Esophagus muscularis mucosa (tissue), 4 donors: ENCODE measurements around the gene CERS2. TPM values are rescaled to one million over a fixed set of nuclear protein-coding genes. Genes with fewer than 3 reads are reported as not detected.

ENCODE experiments used
- DNase-seq: peaks from one replicate; pipeline ENCODE4 v3.0.0-alpha.2; 2017; ENCODE audit errors: extremely low spot score
- H3K27ac ChIP-seq, 4 donors: fragments of 200-600 bp; sonication (generic); replicated peaks in 1 of 4; 1 replicate in 3 of 4; 2 replicates in 1 of 4; pipeline ENCODE4 v1.5.1; 2016 to 2019; ENCODE audit warnings: mild to moderate bottlenecking in 1 of 4
- H3K27me3 ChIP-seq, 4 donors: fragments of 200-600 bp; sonication (generic); one replicate each; pipeline versions ENCODE4 v1.5.1 to v1.6.0; 2016 to 2019
- H3K36me3 ChIP-seq, 4 donors: fragments of 200-600 bp; sonication (generic); one replicate each; pipeline ENCODE4 v1.5.1; 2016 to 2019
- H3K4me1 ChIP-seq, 4 donors: fragments of 200-600 bp; sonication (generic); one replicate each; pipeline ENCODE4 v1.5.1; 2016 to 2019
- H3K4me3 ChIP-seq, 4 donors: fragments of 200-600 bp; sonication (generic); 1 replicate in 2 of 4; 2 replicates in 2 of 4; pipeline ENCODE4 v1.5.1; 2016 to 2019; ENCODE audit warnings: mild to moderate bottlenecking in 4 of 4, moderate library complexity in 1 of 4
- H3K9me3 ChIP-seq, 4 donors: fragments of 200-600 bp; sonication (generic); 1 replicate in 3 of 4; 2 replicates in 1 of 4; pipeline ENCODE4 v1.5.1; 2016 to 2019
- EP300 ChIP-seq: sonication (generic); formaldehyde crosslinking; IDR thresholded peaks from one replicate; pipeline ENCODE4 v1.6.1; 2017; ENCODE audit warnings: antibody characterized with exemption
- POLR2A ChIP-seq: fragments of 450-650 bp; IDR thresholded peaks from one replicate; pipeline ENCODE4 v1.6.1; 2017; ENCODE audit warnings: antibody characterized with exemption, moderate library complexity, mild to moderate bottlenecking, low read depth
- POLR2AphosphoS5 ChIP-seq, 2 donors: sonication (generic); formaldehyde crosslinking; IDR thresholded peaks; one replicate each; pipeline ENCODE4 v1.6.1; 2017; ENCODE audit warnings: antibody characterized with exemption in 2 of 2
- WGBS: methylation state at CpG from one replicate; pipeline ENCODE4 v1.1.5; 2018; 5-methylcytosine and 5-hydroxymethylcytosine counted together
- intact Hi-C: fragments of 100-400 bp; cut with DNase I; formaldehyde crosslinking; loops from one replicate; pipeline ENCODE4 v1.15.1; 2023
- total RNA-seq, 4 donors: library from RNA; depleted of rRNA; stranded (reverse); fragments of >200 nt; gene quantifications; one replicate each; pipeline versions ENCODE4 v1.1.0 to v1.2.1, GENCODE V29; 2016
- TF ChIP-seq, protein P1 (sequence below), 3 experiments: fragments of 200-600 bp in 2 of 3; fragments of 450-650 bp in 1 of 3; sonication (generic) in 2 of 3; IDR thresholded peaks; one replicate each; pipeline ENCODE4 v1.5.1; 2017 to 2019; ENCODE audit warnings: antibody characterized with exemption in 3 of 3, mild to moderate bottlenecking in 2 of 3, moderate library complexity in 1 of 3

The CERS2 gene
- total RNA-seq, 4 donors from 2014 or later, result 91.8 to 130 (median 117) TPM

DNA sequence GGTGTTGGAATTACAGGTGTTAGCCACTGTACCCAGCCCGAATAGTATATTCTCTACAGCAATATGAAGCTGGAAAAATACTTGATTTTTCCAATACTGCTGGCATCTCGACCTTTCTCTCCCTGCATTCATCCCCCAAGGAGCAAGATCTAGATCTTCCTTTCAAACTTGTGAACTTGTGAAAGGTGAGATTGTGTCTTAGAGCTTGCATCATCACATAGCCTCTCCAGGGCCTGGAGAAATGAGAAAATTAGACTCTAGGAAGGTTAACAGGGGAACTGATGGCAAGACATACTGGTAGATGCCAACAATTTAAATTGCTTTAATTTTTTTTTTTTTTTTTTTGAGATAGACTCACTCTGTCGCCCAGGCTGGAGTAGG is 35.7 kb upstream of the CERS2 start:
- TF ChIP-seq, protein P1, sequence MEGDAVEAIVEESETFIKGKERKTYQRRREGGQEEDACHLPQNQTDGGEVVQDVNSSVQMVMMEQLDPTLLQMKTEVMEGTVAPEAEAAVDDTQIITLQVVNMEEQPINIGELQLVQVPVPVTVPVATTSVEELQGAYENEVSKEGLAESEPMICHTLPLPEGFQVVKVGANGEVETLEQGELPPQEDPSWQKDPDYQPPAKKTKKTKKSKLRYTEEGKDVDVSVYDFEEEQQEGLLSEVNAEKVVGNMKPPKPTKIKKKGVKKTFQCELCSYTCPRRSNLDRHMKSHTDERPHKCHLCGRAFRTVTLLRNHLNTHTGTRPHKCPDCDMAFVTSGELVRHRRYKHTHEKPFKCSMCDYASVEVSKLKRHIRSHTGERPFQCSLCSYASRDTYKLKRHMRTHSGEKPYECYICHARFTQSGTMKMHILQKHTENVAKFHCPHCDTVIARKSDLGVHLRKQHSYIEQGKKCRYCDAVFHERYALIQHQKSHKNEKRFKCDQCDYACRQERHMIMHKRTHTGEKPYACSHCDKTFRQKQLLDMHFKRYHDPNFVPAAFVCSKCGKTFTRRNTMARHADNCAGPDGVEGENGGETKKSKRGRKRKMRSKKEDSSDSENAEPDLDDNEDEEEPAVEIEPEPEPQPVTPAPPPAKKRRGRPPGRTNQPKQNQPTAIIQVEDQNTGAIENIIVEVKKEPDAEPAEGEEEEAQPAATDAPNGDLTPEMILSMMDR (IDR thresholded peaks at IDR 0.05), result no peak
- TF ChIP-seq EP300 (no peak), POLR2AphosphoS5 (IDR thresholded peaks at IDR 0.05) (no peak), POLR2A (no peak)
- no peak overlapping the region for H3K27ac ChIP-seq
- H3K4me1 ChIP-seq, result peaks cover 38 to 59% (median 57%) of the 10 kb centered on the region in 4 donors
- peaks cover 0 to 6% (median 2%) of the 10 kb centered on the region in 4 donors for H3K36me3 ChIP-seq
- no peak overlapping the region for H3K4me3 ChIP-seq
- intact Hi-C loops, result no loop called here
- H3K9me3 ChIP-seq, result no peaks in the 10 kb centered on the region
- WGBS, result 68% methylated on average over 3 of the region's 3 CpGs
- no peaks in the 10 kb centered on the region for H3K27me3 ChIP-seq
- DNase-seq, result no peak

DNA sequence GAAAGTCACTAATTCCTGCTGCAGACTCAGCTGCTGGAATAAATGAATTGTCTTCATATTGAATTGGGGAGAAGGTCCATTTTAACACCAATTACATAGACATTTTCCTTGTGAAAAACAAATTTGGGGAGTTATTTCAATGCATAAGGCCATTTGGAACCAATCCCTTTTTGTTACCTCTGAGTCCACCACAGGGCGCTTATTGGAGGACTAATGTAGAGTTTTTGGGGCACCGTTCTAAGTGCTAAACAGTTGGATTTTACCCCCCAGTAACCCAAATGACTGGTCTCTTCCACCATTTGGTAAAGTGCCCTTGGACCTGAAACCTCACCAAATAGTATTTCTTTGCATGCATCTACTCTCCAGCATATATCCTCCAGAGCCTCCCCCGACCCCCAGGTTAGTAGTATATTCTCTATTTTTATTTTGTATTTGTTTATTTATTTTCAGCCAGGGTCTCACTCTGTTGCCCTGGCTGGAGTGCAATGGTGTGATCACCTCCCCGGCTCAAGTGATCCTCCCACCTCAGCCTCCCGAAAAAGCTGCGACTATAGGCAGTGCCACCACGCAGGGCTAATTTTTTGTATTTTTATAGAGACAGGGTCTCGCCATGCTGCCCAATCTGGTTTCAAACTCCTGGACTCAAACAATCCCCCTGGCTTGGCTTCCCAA is 35.2 kb upstream of the CERS2 start:
- no peaks in the 10 kb centered on the region for H3K27me3 ChIP-seq
- WGBS, result 92% methylated on average over 8 of the region's 8 CpGs
- peak overlapping the region; percentile 81 to 91 (median 87) for H3K27ac ChIP-seq
- H3K4me3 ChIP-seq, result peak overlapping the region in 2 of 4 donors; percentile 66 to 80
- no peak for DNase-seq
- intact Hi-C loops, result loop anchor here (10.0 kb wide), 1 partner anchor 315 kb away; the partner anchor contains the start of gene GOLPH3L
- H3K4me1 ChIP-seq, result peaks cover 43 to 64% (median 62%) of the 10 kb centered on the region in 4 donors
- peaks cover 0 to 4% (median under 1%) of the 10 kb centered on the region in 4 donors for H3K36me3 ChIP-seq
- TF ChIP-seq, protein P1 (IDR thresholded peaks at IDR 0.05), result no peak
- TF ChIP-seq EP300 (no peak), POLR2AphosphoS5 (IDR thresholded peaks at IDR 0.05) (no peak), POLR2A (no peak)
- no peaks in the 10 kb centered on the region for H3K9me3 ChIP-seq

DNA sequence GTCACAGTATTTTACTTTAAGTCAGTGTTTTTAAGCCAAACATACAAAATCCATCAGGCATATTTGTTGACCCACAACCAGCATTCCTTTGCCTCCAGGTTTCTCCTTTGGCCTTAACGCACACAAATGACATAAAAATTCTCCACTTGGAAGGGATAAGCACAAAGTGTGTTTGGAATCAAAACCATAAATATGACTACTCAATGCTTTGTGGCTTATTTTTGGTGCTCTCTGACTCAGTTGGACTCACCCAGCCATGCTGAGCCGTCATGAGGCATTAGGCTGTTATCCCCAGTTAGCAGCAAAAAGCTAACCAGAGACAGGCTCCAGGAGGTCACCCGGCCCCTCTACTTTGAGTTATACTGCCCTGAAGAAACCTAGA is 34.6 kb upstream of the CERS2 start:
- TF ChIP-seq POLR2AphosphoS5 (IDR thresholded peaks at IDR 0.05) (no peak), POLR2A (no peak), EP300 (no peak)
- TF ChIP-seq, protein P1 (IDR thresholded peaks at IDR 0.05), result no peak
- intact Hi-C loops, result loop anchor here (10.0 kb wide), 1 partner anchor 314 kb away; the partner anchor contains the start of gene GOLPH3L
- WGBS, result 43% methylated on average over 3 of the region's 3 CpGs
- peak overlapping the region; percentile 81 to 91 (median 87) for H3K27ac ChIP-seq
- peaks cover 45 to 70% (median 68%) of the 10 kb centered on the region in 4 donors for H3K4me1 ChIP-seq
- no peak for DNase-seq
- H3K27me3 ChIP-seq, result no peaks in the 10 kb centered on the region
- no peaks in the 10 kb centered on the region for H3K9me3 ChIP-seq
- peaks cover 0 to 4% (median 0%) of the 10 kb centered on the region in 4 donors for H3K36me3 ChIP-seq
- peak overlapping the region; percentile 66 to 80 (median 70) for H3K4me3 ChIP-seq

DNA sequence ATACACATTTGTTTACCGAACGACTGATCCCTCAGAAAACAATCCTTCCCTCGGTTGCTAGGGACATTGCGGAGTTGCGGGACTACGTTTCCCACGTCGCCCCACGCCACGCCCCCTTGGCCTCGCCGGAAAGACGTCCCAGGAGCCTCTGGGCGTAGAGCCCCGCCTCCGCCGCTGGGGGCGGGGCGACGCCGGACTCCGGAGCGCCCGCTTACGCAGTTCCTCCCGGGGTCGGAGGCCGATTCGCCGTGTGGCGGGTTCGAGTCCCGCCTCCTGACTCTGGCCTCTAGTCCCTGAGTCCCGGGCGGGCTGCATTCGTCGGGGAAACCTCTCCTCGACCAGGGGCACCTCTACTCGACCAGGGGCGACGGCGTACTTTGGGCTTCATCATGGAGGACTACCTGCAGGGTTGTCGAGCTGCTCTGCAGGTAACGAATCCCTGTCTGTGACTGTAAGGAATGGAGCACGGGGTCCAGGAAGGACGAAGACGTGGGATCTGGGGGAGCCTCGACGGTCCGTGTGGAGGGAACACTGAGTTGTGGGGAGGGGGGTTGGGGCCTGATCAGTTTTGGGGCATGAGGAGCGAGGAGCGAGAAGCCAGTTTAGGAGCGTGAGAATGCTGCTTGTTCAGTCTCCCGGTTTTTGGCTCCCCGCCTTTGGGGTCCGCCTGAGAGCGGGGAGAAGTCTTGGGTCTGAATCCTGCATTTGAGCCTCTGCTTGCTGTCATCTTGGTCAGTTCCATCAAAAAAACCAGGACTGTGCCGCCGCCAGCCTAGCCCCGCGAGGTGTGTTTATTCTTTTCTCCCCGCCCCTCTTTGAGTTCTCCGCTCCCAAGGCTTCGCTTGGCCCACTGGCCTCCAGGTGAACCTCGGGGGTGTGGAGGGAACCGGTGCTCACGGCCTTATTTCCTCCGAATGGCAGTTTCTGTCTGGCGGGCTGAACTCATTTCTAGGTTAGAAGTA is 33.9 kb upstream of the CERS2 start, which contains the start of gene PRUNE1:
TSS of gene PRUNE1 (plus strand) at position 206 of the 962 bp plus-strand sequence. CDS start at position 390, 184 bp downstream.
- H3K9me3 ChIP-seq, result no peaks in the 10 kb centered on the region
- intact Hi-C loops, result loop anchor here (10.0 kb wide), 1 partner anchor 314 kb away; the partner anchor contains the start of gene GOLPH3L
- peak within 1 kb of the TSS; percentile 66 to 80 (median 70) for H3K4me3 ChIP-seq
- H3K27ac ChIP-seq, result peak within 1 kb of the TSS; percentile 81 to 91 (median 87)
- no peaks in the 10 kb centered on the region for H3K27me3 ChIP-seq
- peaks cover 52 to 77% (median 75%) of the 10 kb centered on the region in 4 donors for H3K4me1 ChIP-seq
- DNase-seq, result peak; percentile 98
- TF ChIP-seq POLR2A (no peak), EP300 (no peak), POLR2AphosphoS5 (IDR thresholded peaks at IDR 0.05) (peak; percentile 79 to 89)
- TF ChIP-seq, protein P1 (IDR thresholded peaks at IDR 0.05), result peak in 1 of 3 experiments; percentile 10
- WGBS, result under 1% methylated on average over 27 of the region's 69 CpGs
- peaks cover 0 to 4% (median 0%) of the 10 kb centered on the region in 4 donors for H3K36me3 ChIP-seq
